WTC11 (cell line): ENCODE results near the gene OGA.

Source experiments
- SMAD4 ChIP-seq: sonication (generic); formaldehyde crosslinking; IDR thresholded peaks from 2 replicates; pipeline ENCODE4 v1.8.0; 2022; ENCODE audit warnings: mild to moderate bottlenecking, missing genetic modification reagents
- SP1 ChIP-seq: sonication (generic); formaldehyde crosslinking; conservative IDR thresholded peaks from 2 replicates; pipeline ENCODE4 v1.8.1; 2022; ENCODE audit warnings: missing genetic modification reagents
- ZBTB21 ChIP-seq: sonication (generic); formaldehyde crosslinking; IDR thresholded peaks from 2 replicates; pipeline ENCODE4 v1.8.1; 2023; ENCODE audit warnings: mild to moderate bottlenecking, missing genetic modification reagents, borderline replicate concordance
- TF ChIP-seq, protein P1 (sequence below): sonication (generic); formaldehyde crosslinking; conservative IDR thresholded peaks from 2 replicates; pipeline ENCODE4 v1.8.1; 2022; ENCODE audit warnings: mild to moderate bottlenecking, missing genetic modification reagents
- TF ChIP-seq, protein P2 (sequence below): fragments of 200-600 bp; IDR thresholded peaks from 2 replicates; pipeline ENCODE4 v1.8.0; 2022; ENCODE audit warnings: antibody characterized with exemption
- TF ChIP-seq, protein P3 (sequence below): sonication (generic); formaldehyde crosslinking; conservative IDR thresholded peaks from 2 replicates; pipeline ENCODE4 v1.8.1; 2023; ENCODE audit warnings: mild to moderate bottlenecking, low read depth, missing genetic modification reagents, moderate library complexity
- TF ChIP-seq, protein P4 (sequence below): sonication (generic); formaldehyde crosslinking; IDR thresholded peaks from 2 replicates; pipeline ENCODE4 v1.8.1; 2023; ENCODE audit warnings: mild to moderate bottlenecking, moderate library complexity, missing genetic modification reagents

DNA sequence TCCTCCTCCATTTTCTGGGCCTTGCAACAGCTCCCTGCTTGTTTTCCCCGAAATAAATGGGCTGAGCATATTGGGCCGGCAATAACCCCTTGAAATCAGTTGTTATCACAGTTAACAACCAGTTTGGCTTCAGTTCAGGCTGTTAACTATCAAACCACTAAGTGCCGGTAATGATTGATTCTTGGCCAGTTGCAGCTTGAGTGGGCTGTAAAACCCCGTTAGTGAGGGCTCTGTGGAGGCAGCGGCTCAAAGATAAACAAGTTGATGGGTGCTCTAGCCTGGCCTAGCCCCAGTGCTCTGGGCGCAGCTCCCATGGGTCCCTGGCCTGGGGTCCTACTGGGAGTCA lies 50.7 kb downstream of the OGA start:
- TF ChIP-seq, protein P1, sequence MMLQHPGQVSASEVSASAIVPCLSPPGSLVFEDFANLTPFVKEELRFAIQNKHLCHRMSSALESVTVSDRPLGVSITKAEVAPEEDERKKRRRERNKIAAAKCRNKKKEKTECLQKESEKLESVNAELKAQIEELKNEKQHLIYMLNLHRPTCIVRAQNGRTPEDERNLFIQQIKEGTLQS (CRISPR knock-in tag) = no peak
- TF ChIP-seq SMAD4 (CRISPR knock-in tag) = no peak
- no peak for TF ChIP-seq SP1 (CRISPR knock-in tag)
- TF ChIP-seq, protein P2, sequence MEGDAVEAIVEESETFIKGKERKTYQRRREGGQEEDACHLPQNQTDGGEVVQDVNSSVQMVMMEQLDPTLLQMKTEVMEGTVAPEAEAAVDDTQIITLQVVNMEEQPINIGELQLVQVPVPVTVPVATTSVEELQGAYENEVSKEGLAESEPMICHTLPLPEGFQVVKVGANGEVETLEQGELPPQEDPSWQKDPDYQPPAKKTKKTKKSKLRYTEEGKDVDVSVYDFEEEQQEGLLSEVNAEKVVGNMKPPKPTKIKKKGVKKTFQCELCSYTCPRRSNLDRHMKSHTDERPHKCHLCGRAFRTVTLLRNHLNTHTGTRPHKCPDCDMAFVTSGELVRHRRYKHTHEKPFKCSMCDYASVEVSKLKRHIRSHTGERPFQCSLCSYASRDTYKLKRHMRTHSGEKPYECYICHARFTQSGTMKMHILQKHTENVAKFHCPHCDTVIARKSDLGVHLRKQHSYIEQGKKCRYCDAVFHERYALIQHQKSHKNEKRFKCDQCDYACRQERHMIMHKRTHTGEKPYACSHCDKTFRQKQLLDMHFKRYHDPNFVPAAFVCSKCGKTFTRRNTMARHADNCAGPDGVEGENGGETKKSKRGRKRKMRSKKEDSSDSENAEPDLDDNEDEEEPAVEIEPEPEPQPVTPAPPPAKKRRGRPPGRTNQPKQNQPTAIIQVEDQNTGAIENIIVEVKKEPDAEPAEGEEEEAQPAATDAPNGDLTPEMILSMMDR = no peak
- no peak for TF ChIP-seq ZBTB21
- TF ChIP-seq, protein P3, sequence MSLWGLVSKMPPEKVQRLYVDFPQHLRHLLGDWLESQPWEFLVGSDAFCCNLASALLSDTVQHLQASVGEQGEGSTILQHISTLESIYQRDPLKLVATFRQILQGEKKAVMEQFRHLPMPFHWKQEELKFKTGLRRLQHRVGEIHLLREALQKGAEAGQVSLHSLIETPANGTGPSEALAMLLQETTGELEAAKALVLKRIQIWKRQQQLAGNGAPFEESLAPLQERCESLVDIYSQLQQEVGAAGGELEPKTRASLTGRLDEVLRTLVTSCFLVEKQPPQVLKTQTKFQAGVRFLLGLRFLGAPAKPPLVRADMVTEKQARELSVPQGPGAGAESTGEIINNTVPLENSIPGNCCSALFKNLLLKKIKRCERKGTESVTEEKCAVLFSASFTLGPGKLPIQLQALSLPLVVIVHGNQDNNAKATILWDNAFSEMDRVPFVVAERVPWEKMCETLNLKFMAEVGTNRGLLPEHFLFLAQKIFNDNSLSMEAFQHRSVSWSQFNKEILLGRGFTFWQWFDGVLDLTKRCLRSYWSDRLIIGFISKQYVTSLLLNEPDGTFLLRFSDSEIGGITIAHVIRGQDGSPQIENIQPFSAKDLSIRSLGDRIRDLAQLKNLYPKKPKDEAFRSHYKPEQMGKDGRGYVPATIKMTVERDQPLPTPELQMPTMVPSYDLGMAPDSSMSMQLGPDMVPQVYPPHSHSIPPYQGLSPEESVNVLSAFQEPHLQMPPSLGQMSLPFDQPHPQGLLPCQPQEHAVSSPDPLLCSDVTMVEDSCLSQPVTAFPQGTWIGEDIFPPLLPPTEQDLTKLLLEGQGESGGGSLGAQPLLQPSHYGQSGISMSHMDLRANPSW (CRISPR knock-in tag) = no peak
- TF ChIP-seq, protein P4, sequence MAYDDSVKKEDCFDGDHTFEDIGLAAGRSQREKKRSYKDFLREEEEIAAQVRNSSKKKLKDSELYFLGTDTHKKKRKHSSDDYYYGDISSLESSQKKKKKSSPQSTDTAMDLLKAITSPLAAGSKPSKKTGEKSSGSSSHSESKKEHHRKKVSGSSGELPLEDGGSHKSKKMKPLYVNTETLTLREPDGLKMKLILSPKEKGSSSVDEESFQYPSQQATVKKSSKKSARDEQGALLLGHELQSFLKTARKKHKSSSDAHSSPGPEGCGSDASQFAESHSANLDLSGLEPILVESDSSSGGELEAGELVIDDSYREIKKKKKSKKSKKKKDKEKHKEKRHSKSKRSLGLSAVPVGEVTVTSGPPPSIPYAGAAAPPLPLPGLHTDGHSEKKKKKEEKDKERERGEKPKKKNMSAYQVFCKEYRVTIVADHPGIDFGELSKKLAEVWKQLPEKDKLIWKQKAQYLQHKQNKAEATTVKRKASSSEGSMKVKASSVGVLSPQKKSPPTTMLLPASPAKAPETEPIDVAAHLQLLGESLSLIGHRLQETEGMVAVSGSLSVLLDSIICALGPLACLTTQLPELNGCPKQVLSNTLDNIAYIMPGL (CRISPR knock-in tag) = no peak
